WTC11 (cell line): ENCODE results near the gene HYCC2. TPM values are rescaled to one million over a fixed set of nuclear protein-coding genes. Genes with fewer than 3 reads are reported as not detected.

ENCODE experiments used
- ATAC-seq: fragments of 200-7000 bp; cut with Tn5 transposase; 2 replicates; pipeline ENCODE4 v1.10.0; 2021; ENCODE audit warnings: mild to moderate bottlenecking, moderate library complexity
- CTCF ChIA-PET: fragments of 300-600 bp; sonication (Branson Sonifier 250); formaldehyde crosslinking; loops from one replicate; lab custom pipeline; 2021; ENCODE audit warnings: antibody characterized with exemption; lab: Charles Lee
- POLR2A ChIA-PET: fragments of 350-600 bp; sonication (Branson Sonifier 250); formaldehyde crosslinking; loops from one replicate; lab custom pipeline; 2021; ENCODE audit warnings: antibody characterized with exemption; lab: Charles Lee
- DNase-seq: peaks from one replicate; pipeline ENCODE4 v3.0.0; 2021; ENCODE audit warnings: low spot score
- H3K27ac Mint-ChIP-seq: 2 replicates; pipeline ENCODE4 v1.8.0; 2021; ENCODE audit warnings: mixed read lengths
- H3K27me3 Mint-ChIP-seq: 2 replicates; pipeline ENCODE4 v1.8.0; 2021; ENCODE audit warnings: low read depth, mild to moderate bottlenecking, moderate library complexity, mixed read lengths
- H3K36me3 Mint-ChIP-seq: 2 replicates; pipeline ENCODE4 v1.8.0; 2021; ENCODE audit warnings: mixed read lengths
- H3K4me1 Mint-ChIP-seq: 2 replicates; pipeline ENCODE4 v1.8.0; 2022; ENCODE audit warnings: mixed read lengths
- H3K4me3 Mint-ChIP-seq: 2 replicates; pipeline ENCODE4 v1.8.0; 2021; ENCODE audit warnings: mild to moderate bottlenecking, moderate library complexity, mixed read lengths
- H3K9me3 Mint-ChIP-seq: 2 replicates; pipeline ENCODE4 v1.8.0; 2021; ENCODE audit warnings: mixed read lengths
- CBFB ChIP-seq: sonication (generic); formaldehyde crosslinking; IDR thresholded peaks from 2 replicates; pipeline ENCODE4 v1.8.1; 2022; ENCODE audit warnings: mild to moderate bottlenecking, low read depth, missing genetic modification reagents
- EMX1 ChIP-seq: fragments of 250-450 bp; sonication (Bioruptor Pico); IDR thresholded peaks from 2 replicates; pipeline ENCODE4 v1.8.0; 2021; ENCODE audit warnings: mild to moderate bottlenecking
- ETV6 ChIP-seq: sonication (generic); formaldehyde crosslinking; IDR thresholded peaks from 2 replicates; pipeline ENCODE4 v1.8.1; 2022; ENCODE audit warnings: mild to moderate bottlenecking, missing genetic modification reagents
- FOXJ3 ChIP-seq: sonication (generic); formaldehyde crosslinking; IDR thresholded peaks from 2 replicates; pipeline ENCODE4 v1.9.0; 2021; ENCODE audit warnings: missing genetic modification reagents, mild to moderate bottlenecking, borderline replicate concordance
- JUN ChIP-seq: sonication (generic); formaldehyde crosslinking; IDR thresholded peaks from 2 replicates; pipeline ENCODE4 v1.8.0; 2023; ENCODE audit warnings: mild to moderate bottlenecking, missing genetic modification reagents
- MXD4 ChIP-seq: fragments of 250-450 bp; sonication (Bioruptor Pico); IDR thresholded peaks from 2 replicates; pipeline ENCODE4 v1.8.0; 2021; ENCODE audit warnings: mild to moderate bottlenecking, moderate library complexity, borderline replicate concordance
- RELA ChIP-seq: sonication (generic); formaldehyde crosslinking; IDR thresholded peaks from 2 replicates; pipeline ENCODE4 v1.8.1; 2022; ENCODE audit warnings: missing genetic modification reagents, mild to moderate bottlenecking, borderline replicate concordance
- RORB ChIP-seq: fragments of 250-450 bp; sonication (Bioruptor Pico); IDR thresholded peaks from 2 replicates; pipeline ENCODE4 v1.9.0; 2021; ENCODE audit warnings: mild to moderate bottlenecking
- SOX15 ChIP-seq: fragments of 250-450 bp; sonication (Bioruptor Pico); IDR thresholded peaks from 2 replicates; pipeline ENCODE4 v1.9.0; 2021; ENCODE audit warnings: mild to moderate bottlenecking
- ZBTB21 ChIP-seq: sonication (generic); formaldehyde crosslinking; IDR thresholded peaks from 2 replicates; pipeline ENCODE4 v1.8.1; 2023; ENCODE audit warnings: mild to moderate bottlenecking, missing genetic modification reagents, borderline replicate concordance
- ZNF219 ChIP-seq: sonication (generic); formaldehyde crosslinking; IDR thresholded peaks from 2 replicates; pipeline ENCODE4 v1.8.0; 2023; ENCODE audit warnings: missing genetic modification reagents, mild to moderate bottlenecking, borderline replicate concordance
- total RNA-seq: library from RNA; stranded (reverse); gene quantifications from 3 replicates; pipeline ENCODE4 v1.2.3, GENCODE V29; 2021
- TF ChIP-seq, protein P1 (sequence below): fragments of 250-450 bp; sonication (Bioruptor Pico); IDR thresholded peaks from 2 replicates; pipeline ENCODE4 v1.9.0; 2021; ENCODE audit warnings: mild to moderate bottlenecking, borderline replicate concordance
- TF ChIP-seq, protein P2 (sequence below): sonication (generic); formaldehyde crosslinking; IDR thresholded peaks from 2 replicates; pipeline ENCODE4 v1.8.0; 2022; ENCODE audit warnings: mild to moderate bottlenecking, missing genetic modification reagents
- TF ChIP-seq, protein P3 (sequence below): sonication (generic); formaldehyde crosslinking; IDR thresholded peaks from 2 replicates; pipeline ENCODE4 v1.8.1; 2022; ENCODE audit warnings: mild to moderate bottlenecking, moderate library complexity, missing genetic modification reagents
- TF ChIP-seq, protein P4 (sequence below): sonication (generic); formaldehyde crosslinking; IDR thresholded peaks from 2 replicates; pipeline ENCODE4 v1.8.0; 2022; ENCODE audit warnings: missing genetic modification reagents
- TF ChIP-seq, protein P5 (sequence below): fragments of 250-450 bp; sonication (Bioruptor Pico); conservative IDR thresholded peaks from 2 replicates; pipeline ENCODE4 v1.9.0; 2021; ENCODE audit warnings: mild to moderate bottlenecking
- TF ChIP-seq, protein P6 (sequence below): sonication (generic); formaldehyde crosslinking; IDR thresholded peaks from 2 replicates; pipeline ENCODE4 v1.8.0; 2022; ENCODE audit warnings: mild to moderate bottlenecking, missing genetic modification reagents
- TF ChIP-seq, protein P7 (sequence below): fragments of 200-600 bp; IDR thresholded peaks from 2 replicates; pipeline ENCODE4 v1.8.0; 2022; ENCODE audit warnings: antibody characterized with exemption
- TF ChIP-seq, protein P8 (sequence below): sonication (generic); formaldehyde crosslinking; IDR thresholded peaks from 2 replicates; pipeline ENCODE4 v1.8.1; 2022; ENCODE audit warnings: missing genetic modification reagents, borderline replicate concordance

Gene HYCC2
- total RNA-seq, 1 experiment from 2014 or later: 10.4 TPM

DNA sequence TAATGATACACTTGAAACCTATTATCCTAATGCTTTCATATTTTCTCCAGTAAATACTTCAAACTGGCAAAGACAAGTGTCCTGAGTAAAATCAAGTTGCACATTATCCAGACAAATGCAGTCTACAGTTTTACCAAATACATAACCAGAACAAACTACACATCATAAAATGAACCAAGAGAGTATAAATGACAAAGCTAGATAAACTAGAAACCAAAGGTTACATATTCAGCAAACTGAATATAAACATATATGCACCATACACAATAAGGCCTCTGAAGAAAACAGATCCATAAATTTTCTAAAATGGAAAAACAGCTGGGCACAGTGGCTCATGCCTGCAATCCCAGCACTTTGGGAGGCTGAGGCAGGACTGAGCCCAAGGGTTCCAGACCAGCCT, 47.0 kb downstream of the HYCC2 start:
- TF ChIP-seq, protein P1, sequence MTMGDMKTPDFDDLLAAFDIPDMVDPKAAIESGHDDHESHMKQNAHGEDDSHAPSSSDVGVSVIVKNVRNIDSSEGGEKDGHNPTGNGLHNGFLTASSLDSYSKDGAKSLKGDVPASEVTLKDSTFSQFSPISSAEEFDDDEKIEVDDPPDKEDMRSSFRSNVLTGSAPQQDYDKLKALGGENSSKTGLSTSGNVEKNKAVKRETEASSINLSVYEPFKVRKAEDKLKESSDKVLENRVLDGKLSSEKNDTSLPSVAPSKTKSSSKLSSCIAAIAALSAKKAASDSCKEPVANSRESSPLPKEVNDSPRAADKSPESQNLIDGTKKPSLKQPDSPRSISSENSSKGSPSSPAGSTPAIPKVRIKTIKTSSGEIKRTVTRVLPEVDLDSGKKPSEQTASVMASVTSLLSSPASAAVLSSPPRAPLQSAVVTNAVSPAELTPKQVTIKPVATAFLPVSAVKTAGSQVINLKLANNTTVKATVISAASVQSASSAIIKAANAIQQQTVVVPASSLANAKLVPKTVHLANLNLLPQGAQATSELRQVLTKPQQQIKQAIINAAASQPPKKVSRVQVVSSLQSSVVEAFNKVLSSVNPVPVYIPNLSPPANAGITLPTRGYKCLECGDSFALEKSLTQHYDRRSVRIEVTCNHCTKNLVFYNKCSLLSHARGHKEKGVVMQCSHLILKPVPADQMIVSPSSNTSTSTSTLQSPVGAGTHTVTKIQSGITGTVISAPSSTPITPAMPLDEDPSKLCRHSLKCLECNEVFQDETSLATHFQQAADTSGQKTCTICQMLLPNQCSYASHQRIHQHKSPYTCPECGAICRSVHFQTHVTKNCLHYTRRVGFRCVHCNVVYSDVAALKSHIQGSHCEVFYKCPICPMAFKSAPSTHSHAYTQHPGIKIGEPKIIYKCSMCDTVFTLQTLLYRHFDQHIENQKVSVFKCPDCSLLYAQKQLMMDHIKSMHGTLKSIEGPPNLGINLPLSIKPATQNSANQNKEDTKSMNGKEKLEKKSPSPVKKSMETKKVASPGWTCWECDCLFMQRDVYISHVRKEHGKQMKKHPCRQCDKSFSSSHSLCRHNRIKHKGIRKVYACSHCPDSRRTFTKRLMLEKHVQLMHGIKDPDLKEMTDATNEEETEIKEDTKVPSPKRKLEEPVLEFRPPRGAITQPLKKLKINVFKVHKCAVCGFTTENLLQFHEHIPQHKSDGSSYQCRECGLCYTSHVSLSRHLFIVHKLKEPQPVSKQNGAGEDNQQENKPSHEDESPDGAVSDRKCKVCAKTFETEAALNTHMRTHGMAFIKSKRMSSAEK (CRISPR knock-in tag): no peak
- TF ChIP-seq, protein P2, sequence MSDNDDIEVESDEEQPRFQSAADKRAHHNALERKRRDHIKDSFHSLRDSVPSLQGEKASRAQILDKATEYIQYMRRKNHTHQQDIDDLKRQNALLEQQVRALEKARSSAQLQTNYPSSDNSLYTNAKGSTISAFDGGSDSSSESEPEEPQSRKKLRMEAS (CRISPR knock-in tag): no peak
- no peak for TF ChIP-seq FOXJ3
- TF ChIP-seq, protein P3, sequence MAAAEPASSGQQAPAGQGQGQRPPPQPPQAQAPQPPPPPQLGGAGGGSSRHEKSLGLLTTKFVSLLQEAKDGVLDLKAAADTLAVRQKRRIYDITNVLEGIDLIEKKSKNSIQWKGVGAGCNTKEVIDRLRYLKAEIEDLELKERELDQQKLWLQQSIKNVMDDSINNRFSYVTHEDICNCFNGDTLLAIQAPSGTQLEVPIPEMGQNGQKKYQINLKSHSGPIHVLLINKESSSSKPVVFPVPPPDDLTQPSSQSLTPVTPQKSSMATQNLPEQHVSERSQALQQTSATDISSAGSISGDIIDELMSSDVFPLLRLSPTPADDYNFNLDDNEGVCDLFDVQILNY (CRISPR knock-in tag): no peak
- TF ChIP-seq EMX1 (CRISPR knock-in tag): no peak
- TF ChIP-seq ZBTB21: no peak
- no peak for ATAC-seq
- POLR2A ChIA-PET: interaction anchor here (0.9 kb wide), 1 partner anchor 61 kb away, joined by 3 read pairs; the partner anchor contains the start of gene ORC2
- Mint-ChIP-seq H3K4me3 (no peak overlapping the region), H3K9me3 (0 out of 2 replicates have a peak, but pooled peaks cover 3% of the 10 kb centered on the region), H3K27me3 (no peaks in the 10 kb centered on the region), H3K4me1 (no peaks in the 10 kb centered on the region), H3K36me3 (no peaks in the 10 kb centered on the region), H3K27ac (no peak overlapping the region)
- DNase-seq: no peak
- CTCF ChIA-PET: no interaction called here

DNA sequence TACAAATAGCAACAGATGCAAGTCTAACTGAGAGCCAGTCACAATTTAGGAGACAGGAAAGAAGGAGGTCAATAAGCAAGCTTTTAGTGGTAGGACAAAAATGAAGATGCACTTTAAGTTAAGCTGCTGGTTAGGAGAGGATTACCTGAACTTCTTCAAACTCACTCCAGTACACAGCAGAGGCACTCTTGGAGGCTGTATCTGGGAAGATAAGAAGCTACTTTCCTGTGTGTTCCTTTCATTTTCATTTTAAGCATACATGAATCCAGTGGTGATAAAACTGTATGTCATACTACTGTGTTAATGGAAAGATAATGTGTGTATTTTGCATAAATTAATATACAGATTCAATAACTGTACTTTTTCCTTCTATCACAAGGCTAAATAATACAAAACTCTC, 49.6 kb downstream of the HYCC2 start:
- Mint-ChIP-seq H3K27ac (no peak overlapping the region), H3K9me3 (no peaks in the 10 kb centered on the region), H3K4me3 (no peak overlapping the region), H3K4me1 (no peaks in the 10 kb centered on the region), H3K27me3 (no peaks in the 10 kb centered on the region), H3K36me3 (no peaks in the 10 kb centered on the region)
- POLR2A ChIA-PET: no interaction called here
- no peak for ATAC-seq
- DNase-seq: no peak
- CTCF ChIA-PET: no interaction called here
- no peak for TF ChIP-seq MXD4
- no peak for TF ChIP-seq JUN (CRISPR knock-in tag)
- no peak for TF ChIP-seq ETV6
- TF ChIP-seq, protein P4, sequence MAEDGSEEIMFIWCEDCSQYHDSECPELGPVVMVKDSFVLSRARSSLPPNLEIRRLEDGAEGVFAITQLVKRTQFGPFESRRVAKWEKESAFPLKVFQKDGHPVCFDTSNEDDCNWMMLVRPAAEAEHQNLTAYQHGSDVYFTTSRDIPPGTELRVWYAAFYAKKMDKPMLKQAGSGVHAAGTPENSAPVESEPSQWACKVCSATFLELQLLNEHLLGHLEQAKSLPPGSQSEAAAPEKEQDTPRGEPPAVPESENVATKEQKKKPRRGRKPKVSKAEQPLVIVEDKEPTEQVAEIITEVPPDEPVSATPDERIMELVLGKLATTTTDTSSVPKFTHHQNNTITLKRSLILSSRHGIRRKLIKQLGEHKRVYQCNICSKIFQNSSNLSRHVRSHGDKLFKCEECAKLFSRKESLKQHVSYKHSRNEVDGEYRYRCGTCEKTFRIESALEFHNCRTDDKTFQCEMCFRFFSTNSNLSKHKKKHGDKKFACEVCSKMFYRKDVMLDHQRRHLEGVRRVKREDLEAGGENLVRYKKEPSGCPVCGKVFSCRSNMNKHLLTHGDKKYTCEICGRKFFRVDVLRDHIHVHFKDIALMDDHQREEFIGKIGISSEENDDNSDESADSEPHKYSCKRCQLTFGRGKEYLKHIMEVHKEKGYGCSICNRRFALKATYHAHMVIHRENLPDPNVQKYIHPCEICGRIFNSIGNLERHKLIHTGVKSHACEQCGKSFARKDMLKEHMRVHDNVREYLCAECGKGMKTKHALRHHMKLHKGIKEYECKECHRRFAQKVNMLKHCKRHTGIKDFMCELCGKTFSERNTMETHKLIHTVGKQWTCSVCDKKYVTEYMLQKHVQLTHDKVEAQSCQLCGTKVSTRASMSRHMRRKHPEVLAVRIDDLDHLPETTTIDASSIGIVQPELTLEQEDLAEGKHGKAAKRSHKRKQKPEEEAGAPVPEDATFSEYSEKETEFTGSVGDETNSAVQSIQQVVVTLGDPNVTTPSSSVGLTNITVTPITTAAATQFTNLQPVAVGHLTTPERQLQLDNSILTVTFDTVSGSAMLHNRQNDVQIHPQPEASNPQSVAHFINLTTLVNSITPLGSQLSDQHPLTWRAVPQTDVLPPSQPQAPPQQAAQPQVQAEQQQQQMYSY (CRISPR knock-in tag): no peak
- TF ChIP-seq, protein P5, sequence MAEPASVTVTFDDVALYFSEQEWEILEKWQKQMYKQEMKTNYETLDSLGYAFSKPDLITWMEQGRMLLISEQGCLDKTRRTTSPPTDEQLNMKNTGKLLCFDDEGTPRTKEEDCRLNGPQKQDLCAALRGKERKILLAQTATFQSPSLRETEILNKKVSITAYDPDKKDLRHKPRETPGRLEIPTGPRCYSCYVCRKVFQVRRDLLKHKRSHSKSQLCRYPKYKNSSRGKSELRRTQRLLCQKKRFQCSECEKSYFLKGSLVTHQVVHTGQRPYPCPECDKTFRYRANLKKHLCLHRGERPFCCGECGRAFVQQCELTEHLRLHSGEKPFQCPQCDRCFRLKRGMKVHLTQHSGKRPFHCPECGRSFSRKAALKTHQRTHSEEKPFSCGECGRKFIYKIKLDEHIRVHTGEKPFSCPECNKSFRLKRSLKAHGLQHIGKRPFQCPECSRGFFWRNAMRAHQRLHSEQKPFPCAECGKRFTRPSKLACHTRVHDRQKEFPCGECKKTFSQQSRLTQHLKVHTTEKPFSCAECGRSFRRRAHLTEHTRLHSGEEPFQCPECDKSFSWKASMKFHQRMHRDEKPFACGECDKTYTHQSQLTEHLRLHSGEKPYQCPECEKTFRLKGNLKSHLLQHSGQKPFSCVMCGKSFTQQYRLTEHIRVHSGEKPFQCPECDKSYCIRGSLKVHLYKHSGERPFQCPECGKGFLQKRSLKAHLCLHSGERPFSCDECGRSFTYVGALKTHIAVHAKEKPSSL (CRISPR knock-in tag): no peak
- TF ChIP-seq RORB (CRISPR knock-in tag): no peak
- TF ChIP-seq, protein P2 (CRISPR knock-in tag): no peak
- TF ChIP-seq CBFB (CRISPR knock-in tag): no peak
- TF ChIP-seq SOX15: no peak
- TF ChIP-seq, protein P6, sequence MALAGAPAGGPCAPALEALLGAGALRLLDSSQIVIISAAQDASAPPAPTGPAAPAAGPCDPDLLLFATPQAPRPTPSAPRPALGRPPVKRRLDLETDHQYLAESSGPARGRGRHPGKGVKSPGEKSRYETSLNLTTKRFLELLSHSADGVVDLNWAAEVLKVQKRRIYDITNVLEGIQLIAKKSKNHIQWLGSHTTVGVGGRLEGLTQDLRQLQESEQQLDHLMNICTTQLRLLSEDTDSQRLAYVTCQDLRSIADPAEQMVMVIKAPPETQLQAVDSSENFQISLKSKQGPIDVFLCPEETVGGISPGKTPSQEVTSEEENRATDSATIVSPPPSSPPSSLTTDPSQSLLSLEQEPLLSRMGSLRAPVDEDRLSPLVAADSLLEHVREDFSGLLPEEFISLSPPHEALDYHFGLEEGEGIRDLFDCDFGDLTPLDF (CRISPR knock-in tag): no peak
- TF ChIP-seq, protein P7, sequence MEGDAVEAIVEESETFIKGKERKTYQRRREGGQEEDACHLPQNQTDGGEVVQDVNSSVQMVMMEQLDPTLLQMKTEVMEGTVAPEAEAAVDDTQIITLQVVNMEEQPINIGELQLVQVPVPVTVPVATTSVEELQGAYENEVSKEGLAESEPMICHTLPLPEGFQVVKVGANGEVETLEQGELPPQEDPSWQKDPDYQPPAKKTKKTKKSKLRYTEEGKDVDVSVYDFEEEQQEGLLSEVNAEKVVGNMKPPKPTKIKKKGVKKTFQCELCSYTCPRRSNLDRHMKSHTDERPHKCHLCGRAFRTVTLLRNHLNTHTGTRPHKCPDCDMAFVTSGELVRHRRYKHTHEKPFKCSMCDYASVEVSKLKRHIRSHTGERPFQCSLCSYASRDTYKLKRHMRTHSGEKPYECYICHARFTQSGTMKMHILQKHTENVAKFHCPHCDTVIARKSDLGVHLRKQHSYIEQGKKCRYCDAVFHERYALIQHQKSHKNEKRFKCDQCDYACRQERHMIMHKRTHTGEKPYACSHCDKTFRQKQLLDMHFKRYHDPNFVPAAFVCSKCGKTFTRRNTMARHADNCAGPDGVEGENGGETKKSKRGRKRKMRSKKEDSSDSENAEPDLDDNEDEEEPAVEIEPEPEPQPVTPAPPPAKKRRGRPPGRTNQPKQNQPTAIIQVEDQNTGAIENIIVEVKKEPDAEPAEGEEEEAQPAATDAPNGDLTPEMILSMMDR: no peak
- TF ChIP-seq RELA: no peak
- no peak for TF ChIP-seq ZNF219
- TF ChIP-seq, protein P8, sequence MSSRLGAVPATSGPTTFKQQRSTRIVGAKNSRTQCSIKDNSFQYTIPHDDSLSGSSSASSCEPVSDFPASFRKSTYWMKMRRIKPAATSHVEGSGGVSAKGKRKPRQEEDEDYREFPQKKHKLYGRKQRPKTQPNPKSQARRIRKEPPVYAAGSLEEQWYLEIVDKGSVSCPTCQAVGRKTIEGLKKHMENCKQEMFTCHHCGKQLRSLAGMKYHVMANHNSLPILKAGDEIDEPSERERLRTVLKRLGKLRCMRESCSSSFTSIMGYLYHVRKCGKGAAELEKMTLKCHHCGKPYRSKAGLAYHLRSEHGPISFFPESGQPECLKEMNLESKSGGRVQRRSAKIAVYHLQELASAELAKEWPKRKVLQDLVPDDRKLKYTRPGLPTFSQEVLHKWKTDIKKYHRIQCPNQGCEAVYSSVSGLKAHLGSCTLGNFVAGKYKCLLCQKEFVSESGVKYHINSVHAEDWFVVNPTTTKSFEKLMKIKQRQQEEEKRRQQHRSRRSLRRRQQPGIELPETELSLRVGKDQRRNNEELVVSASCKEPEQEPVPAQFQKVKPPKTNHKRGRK (CRISPR knock-in tag): no peak
